Sciatic nerve (tissue), 2 donors: ENCODE measurements around the gene DDX3Y. TPM values are rescaled to one million over a fixed set of nuclear protein-coding genes. Genes with fewer than 3 reads are reported as not detected.

Experiments used
- ATAC-seq: fragments of 200-7000 bp; cut with Tn5 transposase; one replicate; pipeline ENCODE4 v1.9.1; 2020; ENCODE audit warnings: mild to moderate bottlenecking, moderate library complexity
- DNase-seq: peaks from one replicate; pipeline ENCODE4 v3.0.0-alpha.2; 2020; ENCODE audit warnings: low spot score
- intact Hi-C: fragments of 100-400 bp; cut with DNase I; formaldehyde crosslinking; loops from one replicate; pipeline ENCODE4 v1.14.2; 2022
- total RNA-seq: library from RNA; stranded (reverse); fragmentation: NEBNext Ultra II Directional; extraction: Animal tissue kit (Norgen Biotek cat#: 25700); gene quantifications from one replicate; pipeline ENCODE4 v1.2.1, GENCODE V29; 2021
- donor health status: DM: no; HTN: no; CAD: no.
- donor health status: DM: no; HTN: no; CAD: no.

Gene DDX3Y
- total RNA-seq: not detected

DNA sequence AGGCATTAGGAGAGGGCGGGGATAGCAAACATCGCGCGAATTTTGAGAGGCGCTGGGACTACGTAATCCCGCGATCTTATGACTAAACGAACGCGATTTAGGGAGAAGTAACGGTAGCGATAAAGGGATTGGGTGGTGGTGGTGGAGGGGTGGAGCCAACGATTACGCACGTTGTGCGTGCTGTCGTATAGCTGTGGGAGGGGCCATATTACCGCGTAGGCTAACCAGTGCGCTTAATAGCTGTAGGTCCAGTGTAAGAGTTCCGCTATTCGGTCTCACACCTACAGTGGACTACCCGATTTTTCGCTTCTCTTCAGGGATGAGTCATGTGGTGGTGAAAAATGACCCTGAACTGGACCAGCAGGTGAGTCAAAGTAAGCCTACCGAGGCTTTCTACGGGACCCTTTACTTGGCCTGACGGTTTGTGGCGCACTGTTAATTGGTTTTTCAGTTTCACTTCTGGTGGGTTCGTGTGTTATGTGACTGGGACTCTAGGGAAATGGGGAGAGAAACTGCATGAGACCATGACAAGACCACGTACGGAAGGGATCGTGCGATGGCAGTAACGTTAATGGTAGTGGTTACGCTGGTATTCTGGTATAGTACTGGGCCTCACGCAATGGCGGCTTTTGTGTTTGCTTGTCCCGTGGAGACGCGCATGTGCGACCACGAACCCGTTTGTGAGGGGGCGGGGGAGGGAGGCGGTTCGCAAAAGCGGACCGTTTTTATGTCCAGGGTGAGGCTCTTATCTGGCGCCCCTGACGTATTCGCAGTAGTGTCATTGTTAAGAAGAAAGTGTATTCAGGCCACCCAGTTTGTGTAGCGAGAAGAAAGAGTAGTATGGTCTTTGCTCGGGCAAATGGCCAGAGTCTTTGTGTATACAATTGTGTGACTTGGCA lies at the start of gene DDX3Y:
Gene DDX3Y, plus strand, starts transcription at position 251 of the 899 bp plus-strand sequence. Its CDS starts 69 bp downstream, at position 320.
- ATAC-seq (no peak), DNase-seq (no peak)

GRCh38 chrY:12855791-12856275 lies 48.8 kb upstream of the DDX3Y start:
- ATAC-seq (no peak), DNase-seq (no peak)
- intact Hi-C loops: no loop called here

More for the DNA sequence above, at the start of gene DDX3Y:
- intact Hi-C loops: no loop called here

- intact Hi-C loops: no loop called here
- no peak for ATAC-seq
- DNase-seq: no peak
These were observed 36.7 kb upstream of the DDX3Y start for GRCh38 chrY:12867960-12868359.

DNA sequence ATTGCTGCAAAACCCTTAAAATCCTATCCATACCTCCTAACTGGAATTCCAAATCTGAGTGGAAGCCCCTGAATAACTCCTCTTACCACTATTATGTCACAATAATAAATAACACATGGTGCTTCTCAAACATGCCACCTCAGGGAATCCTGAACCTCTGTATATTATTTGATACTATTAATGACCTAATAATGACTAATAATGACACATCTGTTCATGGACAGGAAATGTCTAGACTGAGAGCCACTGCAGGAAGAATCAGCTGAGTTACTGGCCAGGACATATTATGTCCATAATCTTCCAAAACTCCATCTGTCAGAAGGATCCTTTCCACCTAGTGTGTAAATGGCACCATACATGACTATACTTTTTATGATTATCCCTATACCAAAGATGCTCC lies 7.7 kb upstream of the DDX3Y start:
- ATAC-seq (no peak), DNase-seq (no peak)
- intact Hi-C loops: no loop called here

- no peak for ATAC-seq
- intact Hi-C loops: no loop called here
- no peak for DNase-seq
These were observed 6.1 kb upstream of the DDX3Y start for GRCh38 chrY:12898604-12899003.

DNA sequence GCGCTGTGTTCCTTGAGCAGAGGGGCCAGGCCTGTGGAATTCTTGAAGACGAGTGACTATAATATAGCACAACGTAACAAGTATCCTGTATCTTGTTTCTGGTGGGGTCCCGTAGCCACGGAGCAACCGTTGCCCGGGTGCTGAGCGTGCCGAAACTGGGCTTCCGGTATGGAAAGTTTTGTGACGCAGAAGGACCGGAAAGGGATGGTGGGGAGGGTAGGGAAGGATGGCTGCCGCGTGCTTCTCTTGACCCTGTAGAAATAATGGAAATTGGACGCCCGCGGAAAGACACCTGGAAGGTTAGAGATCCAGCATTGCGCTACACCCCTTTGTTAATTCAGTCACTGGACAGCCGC lies 827 bp downstream of the DDX3Y start:
- intact Hi-C loops: no loop called here
- DNase-seq (no peak), ATAC-seq (no peak)

DNA sequence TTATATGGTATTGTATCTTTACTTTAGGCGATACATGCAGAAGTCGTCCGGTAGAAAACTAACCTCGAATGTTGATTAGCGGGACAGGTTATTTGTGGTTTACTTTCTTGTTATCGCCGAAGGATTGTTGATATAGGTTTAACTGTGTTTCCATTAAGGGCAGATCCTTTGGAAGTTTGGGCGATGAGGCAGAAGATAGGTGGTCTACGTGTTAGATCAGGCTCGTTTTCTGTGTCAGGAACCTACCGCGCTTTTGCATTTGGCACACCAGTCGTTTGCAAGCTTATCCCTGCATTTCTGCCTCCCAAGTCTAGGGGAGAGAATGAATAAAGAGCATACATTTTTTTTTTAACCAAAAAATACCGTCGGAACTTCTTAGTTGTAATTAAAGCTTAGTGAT lies 1.2 kb downstream of the DDX3Y start:
- intact Hi-C loops: no loop called here
- no peak for DNase-seq
- no peak for ATAC-seq

DNA sequence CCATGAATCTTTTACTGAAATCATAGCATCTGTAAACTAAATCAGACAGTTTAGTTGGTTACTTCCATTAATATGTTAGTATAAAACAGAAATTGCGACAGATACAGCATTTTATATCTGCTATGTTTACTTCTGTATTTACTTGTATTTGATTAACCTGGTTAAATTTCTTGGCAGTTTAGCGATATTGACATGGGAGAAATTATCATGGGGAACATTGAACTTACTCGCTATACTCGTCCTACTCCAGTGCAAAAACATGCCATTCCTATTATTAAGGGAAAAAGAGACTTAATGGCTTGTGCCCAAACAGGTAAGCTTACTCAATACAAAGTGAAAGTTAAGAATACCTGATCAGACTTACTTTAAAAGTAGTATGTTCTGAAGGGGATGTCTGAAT lies 8.9 kb downstream of the DDX3Y start:
- no peak for ATAC-seq
- intact Hi-C loops: no loop called here
- no peak for DNase-seq

- DNase-seq (no peak), ATAC-seq (no peak)
- intact Hi-C loops: no loop called here
These were observed 23.4 kb downstream of the DDX3Y start for GRCh38 chrY:12928043-12928442.

DNA sequence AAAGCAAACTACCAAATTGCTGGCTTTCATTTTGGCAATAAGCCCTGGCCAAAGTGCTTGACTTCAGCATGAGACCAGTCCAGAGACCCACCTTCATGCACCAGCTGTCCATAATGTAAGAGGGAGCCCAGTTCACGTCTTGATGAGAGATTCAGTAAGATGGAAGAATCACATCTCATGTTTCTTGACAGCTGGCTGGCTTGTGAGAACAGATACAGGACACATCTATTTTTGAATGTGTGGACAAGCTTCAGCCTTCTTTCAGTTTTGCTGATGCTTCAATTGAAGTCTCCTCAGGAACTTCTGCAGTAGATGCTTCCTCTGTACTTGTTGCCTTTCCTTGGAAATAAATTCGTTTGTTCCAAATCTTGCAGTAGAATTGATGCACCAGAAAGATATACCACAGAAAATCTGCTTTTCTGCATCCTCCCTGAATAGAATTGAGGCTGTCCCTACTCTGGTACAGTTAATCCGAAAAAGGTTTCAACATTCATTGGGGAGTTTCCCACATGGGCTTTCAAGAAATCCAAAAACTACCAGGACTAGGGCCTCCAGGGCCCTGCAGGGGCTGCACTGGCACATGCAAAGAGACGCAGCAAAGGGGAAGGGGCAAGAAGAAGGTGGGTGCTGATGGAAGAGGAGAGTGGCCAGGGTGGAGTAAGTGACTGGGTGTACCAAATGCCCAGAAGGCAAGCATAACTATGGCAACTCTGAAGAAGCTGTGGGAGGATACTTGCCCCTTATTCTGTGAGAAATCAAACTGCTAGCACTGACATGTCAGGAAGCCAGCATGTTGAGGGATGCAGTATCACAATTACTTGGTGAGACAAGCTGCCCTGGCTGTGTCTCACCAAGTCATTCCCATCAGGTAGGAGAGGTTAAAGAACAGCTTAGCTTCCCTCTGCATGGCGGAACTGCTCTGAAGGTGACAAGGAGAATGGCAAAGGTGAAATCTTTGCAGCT lies 37.3 kb downstream of the DDX3Y start:
- intact Hi-C loops: no loop called here
- DNase-seq (no peak), ATAC-seq (no peak)

Other genes starting within 250 kb of the DDX3Y start
- not detected for gene USP9Y, start 203.6 kb upstream of the DDX3Y start, total RNA-seq